GM18508 (cell line): ENCODE results near the gene DEFB112.

Experiments
- ATAC-seq: cut with Tn5 transposase; IDR thresholded peaks from one replicate; pipeline ENCODE4 v1.9.1; 2021; ENCODE audit warnings: moderate number of reproducible peaks; ENCODE audit not compliant: insufficient read depth, unreplicated experiment

Gene DEFB112, protein sequence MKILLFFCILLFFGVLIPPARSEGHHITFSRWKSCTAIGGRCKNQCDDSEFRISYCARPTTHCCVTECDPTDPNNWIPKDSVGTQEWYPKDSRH

DNA sequence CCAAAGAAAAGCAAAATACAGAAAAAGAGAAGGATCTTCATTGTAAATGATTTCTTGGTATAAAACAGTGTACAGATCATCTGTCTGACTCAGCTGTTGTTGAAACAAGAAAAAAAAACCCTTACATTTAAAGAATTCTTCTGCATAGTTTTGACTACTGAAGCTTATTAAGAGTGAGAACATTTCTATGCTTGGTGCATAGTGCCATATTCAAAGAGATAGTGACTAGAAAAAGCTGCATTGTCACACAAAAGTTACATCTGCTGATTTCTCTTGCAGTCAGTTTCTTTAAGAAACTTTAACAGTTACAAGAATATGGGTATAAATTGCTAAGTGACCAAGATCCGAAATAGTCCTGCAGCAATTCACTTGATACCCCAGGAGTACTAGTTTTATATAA, at the start of gene DEFB112:
TSS of gene DEFB112 (minus strand) at position 101 of the 400 bp plus-strand sequence. CDS start at position 41, 60 bp downstream.
- no peak for ATAC-seq

DNA sequence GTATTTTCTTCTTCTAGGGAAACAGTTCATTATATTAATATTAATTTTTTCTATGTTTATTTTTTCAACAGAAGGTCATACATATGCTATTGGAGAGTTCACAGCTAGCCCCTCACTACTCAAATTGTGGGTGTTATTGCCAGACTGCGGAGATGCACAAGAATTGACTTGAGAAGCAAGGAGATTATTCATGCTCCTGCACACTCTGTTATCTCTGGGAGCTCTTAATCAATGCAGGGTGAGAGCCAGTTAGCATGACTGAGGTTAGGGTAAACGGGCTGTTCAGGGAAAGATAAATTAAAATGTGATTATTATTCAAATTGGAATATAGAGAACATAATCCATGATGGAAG, 48.9 kb upstream of the DEFB112 start:
- ATAC-seq: no peak

DNA sequence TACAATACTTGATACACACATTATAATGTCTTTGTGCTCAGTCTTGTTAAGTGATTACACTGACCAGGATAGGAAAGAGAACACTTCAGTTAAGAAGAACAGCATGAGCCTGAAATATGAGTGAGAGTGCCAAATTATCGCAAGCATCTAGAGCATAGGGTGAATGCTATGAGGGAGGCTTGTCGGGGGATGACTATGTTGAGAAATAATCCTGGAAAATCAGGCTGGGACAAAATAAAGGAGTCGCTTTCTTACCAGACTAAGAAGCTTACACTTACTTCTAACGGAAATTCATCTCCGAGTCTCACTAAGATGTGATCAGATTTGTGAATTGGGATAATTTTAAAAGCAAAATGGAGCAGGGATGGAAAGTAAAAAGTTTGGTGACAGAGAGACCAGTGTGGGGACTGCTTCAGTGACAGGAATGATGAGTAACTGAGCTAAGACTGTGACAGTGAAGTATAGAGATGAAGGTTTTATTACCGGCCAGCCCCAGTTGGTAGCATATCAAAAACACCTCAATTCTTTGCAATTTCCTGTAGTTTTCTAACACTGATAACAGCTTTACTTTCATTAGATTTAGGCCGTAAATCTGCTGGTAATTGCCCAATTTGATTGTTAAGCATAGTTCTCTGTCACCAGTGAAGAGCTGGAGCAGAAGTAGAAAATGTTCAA, 48.4 kb upstream of the DEFB112 start:
- ATAC-seq: no peak

DNA sequence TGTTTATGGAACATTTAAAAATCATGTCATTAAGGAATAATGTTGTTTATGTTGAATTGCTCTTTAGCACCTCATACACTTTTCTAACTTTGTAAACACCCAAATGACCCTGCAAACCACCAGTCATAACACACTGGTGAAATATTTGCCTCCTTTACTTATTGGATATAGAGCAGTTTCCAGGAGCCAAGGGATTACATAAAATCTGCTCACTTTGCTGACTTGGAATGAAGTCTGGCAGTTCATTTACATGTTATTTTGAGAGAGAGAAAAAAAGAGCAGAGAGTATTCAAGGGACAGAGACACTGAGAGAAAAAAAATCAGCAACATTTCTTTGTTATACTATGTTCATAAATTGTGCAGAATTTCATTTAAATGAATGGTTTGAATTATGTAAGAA, 46.6 kb upstream of the DEFB112 start:
- no peak for ATAC-seq

DNA sequence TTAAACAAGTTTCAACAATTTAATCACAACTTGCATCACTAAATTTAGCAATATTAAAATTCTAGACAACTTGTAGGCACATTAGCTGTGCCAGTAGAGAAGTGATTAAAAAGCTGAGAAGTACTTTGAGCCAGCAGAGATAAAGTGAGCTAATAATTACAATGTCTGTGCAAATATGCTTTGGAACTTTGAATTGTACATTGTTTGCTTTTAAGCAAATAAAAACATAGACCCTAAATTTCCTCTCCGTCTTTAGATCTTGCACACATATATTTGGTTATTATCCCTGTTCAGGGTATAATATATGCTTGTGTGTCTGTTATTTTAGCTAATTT, 44.2 kb upstream of the DEFB112 start:
- no peak for ATAC-seq

DNA sequence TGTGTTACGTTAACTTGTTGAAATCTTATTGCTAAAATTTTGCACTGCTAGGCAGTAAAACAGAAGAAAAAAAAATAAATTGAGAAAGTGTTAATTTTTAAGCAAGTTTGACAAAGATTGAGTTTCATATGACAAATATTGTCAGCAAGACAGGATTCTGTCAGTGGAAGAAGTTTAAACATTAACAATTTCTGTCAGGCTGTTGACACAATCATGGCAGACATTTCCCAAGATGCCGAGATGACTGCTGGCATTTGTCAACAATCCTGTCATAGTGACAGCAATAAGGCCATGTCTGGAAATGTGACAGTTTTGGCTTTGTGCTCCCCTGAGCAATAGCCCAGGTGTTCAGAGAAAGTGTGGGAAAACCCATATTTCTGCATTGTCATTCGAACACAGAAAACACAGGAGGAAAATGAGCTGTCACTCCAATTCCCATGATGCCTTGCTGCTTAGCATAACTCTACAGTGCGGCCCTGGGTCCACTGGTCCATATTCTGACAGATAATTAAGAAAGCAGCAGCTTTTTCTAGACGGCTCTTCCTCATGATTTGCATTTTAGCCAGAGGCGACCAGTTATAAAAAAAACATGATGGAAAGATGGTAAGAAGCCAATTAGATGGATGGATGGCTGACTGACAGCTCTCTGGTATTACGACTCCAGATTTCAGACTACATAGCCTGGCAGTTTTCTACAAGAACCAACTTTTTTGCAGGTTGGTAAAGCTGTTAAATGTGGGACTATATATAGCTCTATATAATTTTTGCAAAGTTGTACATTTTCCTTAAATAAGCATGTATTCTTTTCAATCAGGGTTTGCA, 43.6 kb upstream of the DEFB112 start:
- no peak for ATAC-seq

DNA sequence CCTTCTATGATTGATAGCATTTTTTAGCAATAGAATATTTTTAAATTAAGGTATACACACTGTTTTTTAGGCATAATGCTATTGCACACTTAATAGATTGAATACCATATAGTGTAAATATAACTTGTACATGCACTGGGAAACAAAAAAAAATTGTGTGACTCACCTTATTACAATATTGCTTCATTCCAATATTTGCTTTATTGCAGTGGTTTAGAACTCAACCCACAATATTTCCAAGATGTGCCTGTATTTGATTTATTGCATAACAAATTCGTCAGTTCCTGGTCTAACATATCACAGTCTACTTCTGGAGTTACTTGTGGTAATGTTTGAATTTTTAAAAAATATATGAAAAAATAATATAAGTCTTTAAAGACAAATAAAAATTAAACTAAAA, 41.9 kb upstream of the DEFB112 start:
- ATAC-seq: no peak

DNA sequence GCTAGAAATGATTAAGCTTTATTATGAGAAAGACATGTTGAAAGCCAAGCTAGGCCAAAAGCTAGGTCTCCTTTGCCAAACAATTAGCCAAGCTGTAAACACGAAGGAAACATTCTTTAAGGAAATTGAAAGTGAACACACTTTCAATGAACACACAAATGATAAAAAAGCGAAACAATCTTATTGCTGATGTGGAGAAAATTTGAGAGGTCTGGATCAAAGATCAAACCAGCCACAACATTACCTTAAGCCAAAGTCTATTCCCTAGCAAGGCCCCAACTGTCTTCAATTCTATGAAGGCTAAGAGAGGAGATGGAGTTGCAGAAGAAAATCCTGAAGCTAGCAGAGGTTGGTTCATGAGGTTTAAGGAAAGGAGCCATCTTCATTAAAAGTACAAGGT, 40.2 kb upstream of the DEFB112 start:
- no peak for ATAC-seq

DNA sequence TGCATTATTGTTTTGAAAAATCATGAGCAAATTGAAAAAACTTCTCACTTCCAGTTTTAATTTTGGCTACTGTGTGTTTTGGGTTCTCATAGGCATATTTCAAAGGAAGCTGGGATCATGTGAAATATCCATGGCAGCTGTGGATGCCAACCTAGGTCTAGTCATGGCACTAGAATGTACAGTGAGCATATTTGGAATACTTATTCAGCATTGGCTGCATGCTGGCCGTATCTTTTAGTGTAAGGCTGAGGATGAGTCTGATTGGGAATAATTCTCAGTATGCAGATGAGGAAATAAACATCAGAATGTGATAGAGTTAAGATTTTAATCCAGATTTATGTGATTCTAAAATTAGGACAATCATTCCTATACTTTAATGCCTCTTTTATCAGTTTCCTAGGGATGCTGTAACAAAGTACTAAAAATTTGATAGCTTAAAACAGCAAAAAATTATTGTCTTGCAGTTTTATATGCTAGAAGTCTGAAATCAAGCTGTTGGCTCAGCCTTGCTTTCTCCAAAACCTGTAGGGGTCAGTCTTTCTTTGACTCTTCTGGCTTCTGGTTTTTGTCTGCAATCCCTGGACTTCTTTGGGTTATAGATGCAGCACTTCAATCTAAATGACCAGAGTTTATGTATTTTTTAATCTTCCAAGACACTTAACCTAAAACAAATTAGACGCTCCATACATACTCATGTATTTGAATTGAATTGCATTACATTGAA, 37.7 kb upstream of the DEFB112 start:
- no peak for ATAC-seq

DNA sequence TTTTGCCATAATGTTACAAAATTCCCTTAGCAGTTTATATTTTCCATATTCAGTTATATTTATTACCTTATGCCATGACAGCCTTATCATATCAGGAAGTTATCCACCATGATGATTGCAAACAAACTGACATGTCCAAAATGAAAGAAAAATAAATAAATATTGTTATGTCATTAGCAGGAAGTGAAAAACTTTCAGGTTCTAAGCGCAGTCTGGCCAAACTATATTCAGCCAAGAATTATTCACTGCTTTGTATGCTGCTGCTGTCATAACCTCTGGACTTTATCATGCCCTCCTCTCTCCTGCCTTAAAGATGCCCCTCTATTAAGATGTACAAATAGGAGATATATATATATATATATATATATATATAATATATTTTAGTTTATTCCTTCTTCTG, 27.7 kb upstream of the DEFB112 start:
- ATAC-seq: no peak

DNA sequence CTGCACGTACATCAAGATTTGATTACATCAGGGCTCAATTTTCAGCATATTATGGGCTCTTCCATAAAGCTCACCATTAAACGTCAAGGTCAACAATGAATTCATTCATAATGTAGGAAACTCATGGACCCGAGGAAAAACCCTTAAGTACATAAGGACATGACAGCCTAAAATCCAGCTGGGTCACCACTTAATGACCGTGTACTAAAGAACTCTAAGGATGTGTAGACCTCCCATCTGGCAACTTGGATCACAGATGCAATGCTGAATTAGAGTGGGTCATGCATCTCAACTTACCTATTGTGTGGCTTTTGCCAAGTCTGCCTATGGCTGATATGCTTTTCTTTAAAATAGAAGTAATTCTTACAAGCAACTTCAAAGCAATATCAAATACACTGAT, 26.7 kb upstream of the DEFB112 start:
- ATAC-seq: no peak

DNA sequence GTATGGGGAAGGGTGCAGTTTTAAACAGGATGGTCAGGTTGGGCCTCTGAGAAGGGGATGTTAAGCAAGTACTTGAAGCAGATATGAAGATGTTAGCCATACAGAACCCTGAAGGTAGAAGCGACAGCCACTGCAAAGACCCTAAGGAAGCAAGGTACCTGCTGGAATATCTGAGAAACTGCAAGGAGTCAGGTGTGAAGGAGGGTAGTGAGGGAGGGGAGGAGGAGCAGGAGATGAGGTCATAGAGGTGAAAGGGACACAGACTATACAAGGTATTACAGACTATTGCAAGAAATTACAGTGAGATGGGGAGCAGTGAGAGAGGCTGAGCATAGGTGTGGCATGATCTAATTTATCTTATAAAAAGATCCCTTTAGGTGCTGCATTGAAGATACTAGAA, 22.2 kb upstream of the DEFB112 start:
- ATAC-seq: no peak

DNA sequence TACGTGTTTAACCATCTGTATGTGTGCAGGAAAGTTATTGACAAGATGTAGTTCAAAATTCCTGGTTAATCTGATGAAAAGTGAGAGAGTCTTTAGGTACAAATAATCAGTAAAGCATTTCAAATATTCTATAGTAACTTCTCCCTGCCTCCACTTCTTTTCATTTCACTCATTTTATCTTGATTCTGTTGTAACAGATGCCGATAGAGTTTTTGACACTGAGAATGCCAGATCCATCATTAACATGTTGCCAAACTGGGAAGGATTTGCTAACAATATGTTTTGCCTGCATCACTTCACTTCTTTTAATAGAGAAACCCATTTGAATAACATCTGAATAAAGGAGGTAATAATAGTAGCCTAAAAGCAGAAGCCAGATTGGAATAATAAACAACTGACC, 20.4 kb upstream of the DEFB112 start:
- ATAC-seq: no peak

DNA sequence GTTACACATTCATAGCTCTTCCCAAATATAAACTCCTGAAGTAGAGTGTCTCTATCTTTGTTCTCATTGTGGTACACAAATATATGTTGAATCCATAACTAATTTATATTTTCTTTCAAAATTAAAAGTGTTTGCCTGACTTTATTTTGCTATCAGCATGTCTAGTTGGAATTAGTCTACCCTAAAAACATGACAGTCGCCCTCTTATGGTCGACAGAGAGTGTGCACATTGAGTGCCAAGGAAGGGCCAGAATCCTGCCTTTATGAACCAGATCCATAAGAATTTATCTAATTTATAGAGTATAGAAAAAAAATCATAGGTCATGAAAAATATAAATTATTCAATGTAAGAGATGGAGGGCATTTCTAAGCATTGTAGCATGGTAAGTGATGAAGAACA, 12.3 kb upstream of the DEFB112 start:
- no peak for ATAC-seq

DNA sequence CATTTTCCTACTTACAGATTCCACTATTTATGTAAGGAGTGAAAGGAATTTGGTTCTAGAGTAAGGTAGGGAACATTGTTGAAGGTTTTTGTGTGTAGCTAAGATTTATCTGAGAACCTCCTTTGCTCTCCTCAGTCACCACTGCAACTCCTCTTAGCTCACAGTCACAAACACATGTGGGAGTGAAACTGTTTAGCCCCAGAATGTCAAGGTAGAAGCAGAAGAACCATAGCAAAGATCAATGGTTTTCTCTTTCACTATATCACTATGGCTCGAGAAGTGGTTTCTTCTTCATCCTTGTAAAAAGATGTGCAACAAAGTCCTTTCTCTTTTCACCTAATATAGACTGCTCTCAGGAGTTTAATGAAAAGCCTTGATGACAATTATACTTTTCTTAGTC, 6.5 kb upstream of the DEFB112 start:
- no peak for ATAC-seq

DNA sequence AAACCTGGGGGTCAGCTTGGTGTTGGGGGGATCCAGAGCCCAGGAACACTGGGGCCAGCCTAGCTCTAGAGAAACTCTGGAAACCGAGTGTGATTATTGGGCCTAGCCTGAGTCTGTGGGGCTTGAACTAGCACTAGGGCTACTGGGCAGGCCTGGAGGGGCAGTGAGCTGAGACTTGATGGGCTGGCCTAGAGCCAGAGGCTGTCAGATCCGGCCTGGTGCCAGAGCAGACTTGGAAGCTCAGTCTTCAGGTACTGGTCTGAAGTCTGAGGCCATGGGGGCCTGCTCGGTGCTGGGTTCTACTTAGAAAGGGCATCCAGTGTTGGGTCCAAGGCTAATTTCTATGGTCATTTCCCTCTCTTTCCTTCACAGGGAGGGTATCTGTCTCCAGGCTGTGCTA, 2.7 kb downstream of the DEFB112 start:
- ATAC-seq: no peak

DNA sequence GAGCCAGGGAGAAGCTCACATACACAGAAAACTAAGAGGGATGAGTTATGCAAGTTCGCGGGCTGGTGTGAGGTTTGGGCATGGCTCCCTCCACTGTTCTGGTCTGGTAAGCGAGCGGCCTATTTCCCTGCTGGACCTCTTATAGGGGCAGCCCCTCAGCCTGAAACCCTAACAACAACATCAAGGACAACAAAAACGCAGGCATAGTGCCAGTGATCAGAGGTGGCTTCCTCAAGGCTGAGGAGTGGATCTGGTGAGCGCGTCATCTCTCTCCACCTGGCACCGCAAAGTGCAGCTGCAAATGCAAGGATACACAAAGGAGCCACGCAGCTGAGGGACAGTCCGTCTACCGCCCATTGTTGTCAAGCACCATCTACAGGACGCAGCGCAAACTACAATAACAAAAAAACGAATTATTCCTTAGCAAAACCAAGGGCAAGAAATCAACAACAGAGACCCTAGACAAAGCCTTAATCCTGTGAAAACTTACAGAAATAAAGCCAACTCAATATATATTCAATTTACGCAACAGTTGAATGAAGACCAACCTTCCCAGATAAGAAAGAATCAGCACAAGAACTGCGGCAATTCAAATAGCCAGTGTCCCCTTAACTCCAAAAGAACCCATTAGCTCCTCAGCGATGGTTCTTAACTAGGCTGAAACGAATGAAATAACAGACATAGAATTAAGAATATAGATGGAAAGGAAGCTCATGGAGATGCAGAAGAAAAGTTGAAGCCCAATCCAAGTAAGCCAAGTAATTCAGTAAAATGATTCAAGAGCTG, 18.8 kb downstream of the DEFB112 start:
- no peak for ATAC-seq

DNA sequence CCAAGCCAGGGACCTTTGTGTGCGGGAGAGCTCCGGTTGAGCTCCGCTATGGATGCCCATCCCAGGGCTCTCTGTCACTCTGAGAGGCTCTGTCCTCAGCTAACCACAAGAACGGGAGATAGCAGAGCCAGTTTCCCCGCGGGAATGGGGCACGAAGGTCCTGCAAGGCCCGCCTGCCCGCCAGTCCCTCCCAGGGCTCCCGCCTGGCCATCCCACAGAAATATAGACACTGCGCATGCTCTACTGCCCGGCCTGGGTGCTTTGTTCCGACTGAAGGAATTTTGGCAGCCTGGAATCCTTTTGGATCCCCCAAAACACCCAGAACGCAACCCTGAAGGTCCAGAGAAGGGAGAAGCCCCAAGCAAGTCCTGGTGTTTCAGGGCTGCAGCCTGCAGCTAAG, 19.4 kb downstream of the DEFB112 start:
- ATAC-seq: no peak

DNA sequence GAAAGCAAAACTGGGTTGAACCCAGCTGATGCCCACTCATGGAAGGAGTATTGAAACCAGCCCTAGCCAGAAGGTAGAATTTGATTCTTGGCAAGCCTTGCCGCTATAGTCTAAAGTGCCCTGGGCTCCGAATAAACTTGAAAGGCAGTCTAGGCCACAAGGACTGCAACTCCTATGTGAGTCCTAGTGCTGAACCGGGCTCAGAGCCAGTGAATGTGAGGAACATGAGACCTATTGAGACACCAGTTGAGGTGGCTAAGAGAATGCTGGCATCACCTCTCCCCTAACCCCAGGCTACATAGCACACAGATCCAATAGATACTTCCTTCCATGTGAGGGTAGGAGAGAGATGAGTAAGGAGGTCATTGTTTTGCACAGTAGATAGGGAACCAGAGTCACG, 24.5 kb downstream of the DEFB112 start:
- no peak for ATAC-seq

DNA sequence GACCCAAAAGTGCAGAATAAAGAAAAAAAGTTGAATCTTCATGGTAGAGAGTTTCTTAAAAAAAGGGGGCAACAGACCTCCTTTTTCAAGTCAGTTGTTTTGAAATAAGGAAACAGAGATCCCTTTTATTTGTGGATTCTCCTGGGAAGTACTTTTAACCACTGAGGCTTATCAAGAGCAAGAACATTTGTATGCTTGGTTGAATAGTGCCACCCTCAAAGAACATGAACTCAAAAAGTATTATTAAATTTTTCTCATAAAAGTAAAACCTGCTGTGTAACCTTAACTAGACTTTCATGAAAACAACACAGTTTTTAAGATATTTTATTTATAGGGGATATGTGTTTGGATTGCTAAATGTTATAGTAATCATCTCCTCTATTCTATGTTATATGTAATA, 27.8 kb downstream of the DEFB112 start, which contains the start of gene DEFB110:
TSS of gene DEFB110 (minus strand) at position 101 of the 400 bp plus-strand sequence. CDS start at position 42, 59 bp downstream.
- ATAC-seq: no peak
